HG02623 (cell line): ENCODE results near the gene HSPB7.
"Not testable (repeated sequence)": the region's sequence is repeated elsewhere in the genome, so short reads cannot be mapped to it uniquely, and the experiment has no call there.

Source experiments
- ATAC-seq: cut with Tn5 transposase; IDR thresholded peaks from one replicate; pipeline ENCODE4 v1.9.1; 2021; ENCODE audit warnings: moderate library complexity; ENCODE audit not compliant: unreplicated experiment

Gene HSPB7

DNA sequence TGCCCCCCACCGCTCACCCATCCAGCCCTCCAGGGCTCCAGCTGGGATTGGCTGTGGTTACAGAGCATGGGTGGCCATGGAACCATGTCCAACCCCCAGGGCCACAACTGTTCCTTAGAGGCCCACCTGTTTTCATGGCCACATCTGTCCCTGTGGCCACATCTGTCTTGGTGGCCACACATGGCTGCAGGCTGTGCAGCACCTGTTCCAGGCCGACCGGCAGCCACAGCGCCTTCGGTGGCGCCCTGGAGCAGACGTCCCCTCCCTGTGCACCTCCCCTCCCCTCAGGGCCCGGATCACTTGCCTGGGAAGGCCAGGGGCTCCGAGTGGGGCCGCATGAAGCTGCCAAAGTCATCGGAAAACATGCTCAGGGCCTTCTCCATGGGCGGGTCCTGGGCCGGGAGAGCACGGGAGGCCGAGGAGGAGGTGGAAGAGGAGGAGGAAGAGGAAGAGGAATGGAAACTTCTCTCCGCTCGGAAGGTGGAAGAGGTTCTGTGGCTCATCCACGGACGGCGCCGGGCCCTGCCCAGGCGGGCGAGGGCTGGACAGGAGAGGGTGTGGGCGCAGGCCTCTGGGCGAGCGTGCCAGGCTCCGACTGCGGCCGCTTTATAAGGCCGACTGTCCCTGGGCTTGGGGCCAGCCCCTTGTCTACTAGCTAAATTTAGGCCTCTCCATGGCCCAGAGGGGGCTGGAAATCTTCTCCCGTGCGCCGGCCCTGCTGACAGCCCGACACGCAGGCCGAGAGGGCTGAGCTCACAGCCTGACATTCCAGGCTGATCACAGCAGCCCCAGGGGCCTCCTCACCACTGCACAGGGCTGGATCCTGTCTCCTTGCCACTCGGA lies at the start of gene HSPB7:
Gene HSPB7 (minus strand): TSS at position 583 of the 843 bp plus-strand sequence. CDS start 80 bp downstream, at position 503.
- no peak for ATAC-seq

DNA sequence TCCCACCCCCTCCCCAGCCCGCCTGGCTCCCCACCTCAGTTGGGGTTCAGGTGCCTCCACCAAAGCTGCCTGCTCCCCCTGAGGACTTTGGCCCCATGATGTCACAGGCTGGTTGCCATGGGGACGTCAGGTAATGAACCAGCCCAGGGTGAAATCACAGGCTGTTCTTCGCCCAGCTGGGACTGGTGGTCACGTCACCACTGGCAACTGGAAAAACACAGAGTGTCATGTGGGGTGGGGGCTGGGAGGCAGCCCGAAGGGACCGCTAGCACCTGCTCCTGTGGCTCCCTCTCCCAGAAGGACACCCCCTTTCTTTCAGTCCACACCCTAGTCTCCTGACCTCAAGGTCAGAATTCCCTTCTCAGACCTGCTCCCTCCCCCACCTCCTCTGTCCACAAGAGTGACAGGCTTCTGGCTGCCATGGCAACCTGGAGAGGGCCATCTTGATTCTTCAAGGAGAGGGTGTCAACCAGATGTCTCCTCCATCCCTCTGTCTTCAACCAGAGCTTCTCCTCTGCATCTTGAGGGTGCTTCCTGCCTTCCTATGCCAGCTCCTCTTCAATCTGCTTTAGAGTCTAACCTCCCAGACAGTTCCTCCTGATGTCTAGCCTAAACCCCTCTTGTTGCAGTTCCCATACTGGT lies 49.4 kb upstream of the HSPB7 start:
- no peak for ATAC-seq

DNA sequence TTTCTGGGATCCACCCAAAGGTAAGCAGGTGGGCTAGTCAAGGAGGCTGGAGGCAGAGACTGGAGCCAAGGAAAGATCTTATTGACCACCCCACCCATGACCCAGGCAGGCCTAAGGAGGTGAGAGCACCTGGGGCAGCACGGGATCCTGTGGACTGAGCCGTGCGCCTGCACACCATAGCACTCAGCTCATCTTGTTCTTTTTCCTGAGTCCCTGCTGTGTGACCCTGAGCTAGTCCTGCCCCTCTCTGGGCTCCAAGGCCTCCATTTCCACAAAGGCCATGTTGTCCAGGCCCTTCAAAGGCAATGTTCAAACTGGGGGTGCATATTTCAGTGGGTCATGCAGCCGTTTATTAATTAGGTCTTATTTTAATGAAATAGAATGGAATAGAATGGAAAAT lies 48.4 kb upstream of the HSPB7 start:
- no peak for ATAC-seq

DNA sequence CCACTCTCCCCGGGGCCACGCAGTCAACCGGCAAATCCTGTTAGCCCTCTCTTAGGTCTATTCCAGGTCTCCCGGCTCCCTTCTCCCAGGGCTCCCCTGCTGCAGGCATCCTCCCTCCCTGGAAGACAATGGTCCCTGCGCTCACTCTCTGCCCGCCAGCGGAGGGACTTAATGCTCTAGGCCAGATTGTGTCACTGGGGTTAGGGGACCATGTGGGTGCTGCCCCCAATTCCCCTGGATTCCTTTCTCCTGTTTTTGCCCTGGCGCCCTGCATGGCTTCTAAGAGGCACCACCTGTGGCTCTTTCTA lies 47.4 kb upstream of the HSPB7 start:
- ATAC-seq: no peak

DNA sequence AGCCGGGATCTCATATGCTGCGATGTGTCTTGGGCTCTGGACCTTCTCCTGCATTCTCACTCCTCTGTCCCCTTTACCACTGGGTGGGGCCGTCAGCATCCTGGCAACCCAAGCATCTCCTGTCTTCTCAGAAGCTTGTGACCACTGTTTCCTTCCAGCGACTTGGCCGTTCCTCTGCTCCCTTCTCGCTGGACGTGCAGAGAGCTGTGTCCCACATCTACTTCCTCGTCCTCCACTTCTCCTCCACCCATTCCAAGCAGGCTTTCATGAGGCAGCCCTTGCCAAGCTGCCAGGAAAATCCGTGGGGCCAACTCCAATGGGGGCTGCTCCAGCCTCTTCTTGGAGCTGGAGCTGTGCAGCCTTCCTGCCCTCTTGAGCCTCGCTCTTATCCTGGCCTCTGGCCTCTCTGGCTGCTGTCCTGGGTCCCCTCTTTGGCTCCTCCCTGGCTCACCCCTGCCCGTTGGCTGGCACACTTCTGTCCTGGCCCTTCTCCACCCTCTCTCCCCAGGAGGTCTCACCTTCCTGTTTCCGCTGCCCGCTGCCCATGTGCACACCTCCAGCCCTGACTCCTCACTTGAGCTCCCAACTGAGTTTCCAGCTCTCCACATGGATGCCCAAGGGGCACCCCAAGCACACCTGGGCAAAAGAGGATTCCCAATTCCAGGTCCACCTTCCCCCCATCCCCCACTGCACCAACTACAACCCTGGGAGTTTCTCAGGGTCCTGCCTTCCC lies 46.9 kb upstream of the HSPB7 start:
- ATAC-seq: no peak

DNA sequence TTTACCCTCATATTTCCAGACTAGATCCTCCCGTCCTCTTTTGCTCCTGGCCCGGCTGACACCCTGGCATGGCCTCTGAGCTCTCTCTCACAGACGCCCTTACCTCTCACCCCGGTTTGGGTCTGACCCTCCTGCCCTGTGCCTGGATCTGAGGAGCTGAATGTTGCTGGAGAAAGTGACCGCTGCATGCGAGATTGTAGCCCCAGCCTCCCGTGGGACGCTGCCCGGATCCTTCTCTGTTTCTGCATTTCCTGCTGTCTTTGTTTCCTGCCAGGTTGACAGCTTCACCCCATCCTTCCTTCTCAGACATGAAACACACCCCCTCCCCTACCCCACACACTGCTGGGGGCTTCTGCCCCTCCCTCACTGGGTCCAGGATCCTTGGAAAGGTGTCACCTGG lies 46.1 kb upstream of the HSPB7 start:
- ATAC-seq: no peak

DNA sequence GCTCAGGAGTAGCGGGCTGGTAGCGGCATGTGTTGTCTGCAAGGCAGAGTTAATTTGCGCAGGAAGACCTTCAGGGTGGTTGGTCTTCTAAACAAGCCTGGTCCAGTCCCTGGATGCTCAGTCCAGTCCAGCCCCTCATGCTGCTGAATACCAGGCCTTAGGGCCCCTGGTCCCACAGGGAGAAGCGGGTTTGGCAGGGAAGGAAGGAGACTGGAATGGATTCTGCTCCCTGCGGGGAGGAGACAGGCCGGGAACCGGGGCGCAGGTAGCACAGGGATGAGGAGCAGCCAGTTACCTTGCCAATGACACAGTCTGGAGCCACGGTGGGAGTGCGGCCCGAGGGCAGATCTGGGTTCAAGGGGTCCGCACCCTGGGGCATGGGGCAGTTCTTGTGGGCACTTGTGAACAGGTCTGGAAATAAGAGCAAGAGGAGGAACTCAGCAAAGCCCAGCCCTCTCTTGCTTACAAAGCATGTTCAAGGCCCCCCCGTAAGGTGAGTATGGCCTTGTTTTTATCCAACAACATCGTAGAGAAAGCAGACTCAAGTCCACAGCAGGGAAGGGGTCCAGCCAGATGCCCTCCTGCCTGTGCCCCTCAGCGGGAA lies 45.5 kb upstream of the HSPB7 start:
- no peak for ATAC-seq

DNA sequence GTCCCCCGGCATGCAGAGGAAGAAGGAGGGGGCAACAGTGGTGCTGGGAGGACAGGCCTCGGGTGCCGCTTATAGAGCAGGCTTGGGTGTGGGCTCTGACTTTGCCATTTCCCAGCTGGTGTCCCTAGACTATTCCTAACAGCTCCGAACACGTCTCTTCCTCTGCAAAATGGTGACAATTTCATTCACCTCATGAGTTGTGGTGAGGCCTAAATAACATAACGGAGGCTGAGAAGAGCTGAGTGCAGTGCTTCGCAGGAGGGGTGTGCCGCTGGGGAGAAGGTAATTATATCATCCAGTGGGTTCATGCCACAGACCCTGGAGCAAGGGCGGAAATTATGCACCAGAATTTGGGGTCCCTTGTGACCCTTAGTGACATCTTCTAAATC lies 44.8 kb upstream of the HSPB7 start:
- not testable (repeated sequence) for ATAC-seq

DNA sequence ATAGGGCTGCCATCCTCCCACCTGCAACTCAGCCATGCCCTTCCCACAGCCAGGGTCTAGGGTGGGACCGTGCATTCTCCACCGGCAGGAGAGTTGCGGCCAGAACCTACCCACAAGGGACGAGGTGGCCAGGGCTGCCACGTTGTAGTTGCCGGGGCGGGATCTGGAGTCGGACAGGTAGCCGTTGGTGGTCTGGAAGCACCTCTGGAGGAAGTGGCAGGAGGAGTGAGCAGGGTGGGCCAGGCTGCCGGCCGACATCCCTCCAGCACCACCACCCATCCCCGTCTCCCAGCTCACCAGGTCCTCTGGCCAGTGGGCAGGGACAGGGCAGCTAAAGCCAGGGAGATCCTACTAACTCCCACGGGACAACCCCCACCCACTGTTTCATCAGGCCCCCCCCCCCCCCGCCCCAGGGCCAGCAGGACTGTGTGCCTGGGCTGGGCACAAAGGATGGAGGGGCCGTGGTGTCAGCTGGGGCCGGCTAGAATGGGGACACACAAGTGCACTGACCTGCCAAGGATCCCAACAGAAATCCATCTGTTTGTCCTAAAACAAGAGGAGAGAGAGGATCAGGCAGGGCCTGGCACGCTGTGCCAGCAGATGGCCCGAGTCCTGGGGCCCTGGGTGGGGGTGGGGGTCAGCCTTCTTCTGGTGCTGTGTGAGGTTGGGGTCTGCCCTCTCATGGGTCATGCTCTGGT lies 44.3 kb upstream of the HSPB7 start:
- not testable (repeated sequence) for ATAC-seq

DNA sequence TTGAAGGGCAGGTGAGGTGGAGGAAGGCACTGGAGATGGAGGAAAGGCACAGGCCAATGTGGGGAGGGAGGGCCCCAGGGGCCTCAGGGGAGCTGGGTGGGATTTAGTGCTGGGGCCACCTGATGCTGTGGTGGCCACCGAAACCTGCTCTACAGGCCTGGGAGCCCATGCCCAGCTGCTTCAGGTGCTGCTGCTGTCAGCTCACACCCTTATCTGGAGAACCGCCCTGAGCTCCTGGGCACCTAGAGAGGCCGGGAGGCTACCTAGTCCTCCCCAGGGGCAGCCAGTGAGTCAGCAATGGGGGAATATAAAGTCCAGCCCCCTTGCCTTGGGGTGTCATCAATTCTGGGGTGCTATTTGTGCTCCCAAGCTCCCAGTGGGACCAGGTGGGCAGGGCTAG lies 43.4 kb upstream of the HSPB7 start:
- ATAC-seq: no peak

DNA sequence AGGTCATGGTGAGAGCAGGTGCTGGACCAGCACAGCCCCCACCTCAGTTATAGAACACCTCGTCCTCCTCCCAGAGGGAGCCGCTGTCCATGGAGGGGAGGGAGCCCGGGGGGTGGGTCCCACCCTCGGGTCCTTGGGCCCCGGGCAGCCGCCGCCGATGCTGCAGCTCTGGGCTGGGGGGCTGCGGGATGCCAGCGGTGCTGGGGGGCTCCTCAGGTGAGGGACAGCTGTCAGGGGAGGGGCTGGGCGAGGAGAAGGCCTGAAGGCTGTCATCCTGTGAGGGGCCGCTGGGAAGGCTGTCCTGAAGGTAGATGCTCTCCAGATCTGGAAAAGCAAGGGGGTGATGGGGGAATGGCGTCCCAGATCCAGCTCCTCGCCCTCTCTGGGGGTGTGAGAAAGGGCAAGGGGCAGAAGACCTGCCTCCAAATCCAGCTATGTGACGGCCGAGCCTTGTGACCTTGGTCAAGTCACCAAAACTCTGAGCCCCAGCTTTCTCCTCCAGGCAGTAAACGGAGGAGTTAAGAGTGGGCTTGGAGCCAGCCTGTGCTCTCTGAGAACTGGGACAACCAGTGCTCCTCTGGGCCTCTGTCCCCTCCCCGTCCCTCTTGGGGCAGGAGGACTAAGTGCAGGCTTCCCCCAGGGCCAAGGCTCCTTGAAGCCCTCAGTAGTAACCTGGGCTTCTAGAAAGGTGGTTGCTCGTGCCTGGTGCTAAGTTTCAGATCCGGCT lies 40.7 kb upstream of the HSPB7 start:
- not testable (repeated sequence) for ATAC-seq

DNA sequence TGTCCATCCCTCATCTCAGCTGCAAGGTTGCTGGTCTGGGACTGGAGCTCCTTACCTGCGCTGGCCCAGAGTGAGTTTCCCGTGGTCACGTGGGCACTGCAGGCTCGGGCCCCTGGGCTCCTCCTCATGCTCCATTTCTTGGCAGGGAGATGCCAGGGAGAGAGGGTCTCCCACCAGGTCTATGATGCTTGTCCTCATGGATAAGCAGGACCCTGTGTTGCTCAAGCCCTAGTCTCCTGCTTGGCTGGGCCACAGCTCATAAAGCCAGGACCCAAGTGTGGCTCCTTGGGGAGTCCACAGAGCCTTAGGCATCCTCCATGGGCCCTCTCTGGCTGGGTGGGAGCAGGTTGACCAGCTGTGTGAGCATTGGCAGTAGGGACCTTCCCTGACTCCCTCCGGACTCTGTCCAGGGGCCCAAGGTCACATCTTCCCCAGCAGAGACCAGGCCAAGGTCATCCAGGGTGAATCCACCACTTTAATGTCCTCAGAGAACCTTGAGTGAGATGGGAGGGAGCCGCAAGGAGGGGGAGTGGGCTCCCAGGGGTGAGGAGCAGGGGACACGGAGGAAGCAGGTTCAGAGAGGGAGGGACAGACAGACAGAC lies 39.6 kb upstream of the HSPB7 start:
- ATAC-seq: not testable (repeated sequence)

DNA sequence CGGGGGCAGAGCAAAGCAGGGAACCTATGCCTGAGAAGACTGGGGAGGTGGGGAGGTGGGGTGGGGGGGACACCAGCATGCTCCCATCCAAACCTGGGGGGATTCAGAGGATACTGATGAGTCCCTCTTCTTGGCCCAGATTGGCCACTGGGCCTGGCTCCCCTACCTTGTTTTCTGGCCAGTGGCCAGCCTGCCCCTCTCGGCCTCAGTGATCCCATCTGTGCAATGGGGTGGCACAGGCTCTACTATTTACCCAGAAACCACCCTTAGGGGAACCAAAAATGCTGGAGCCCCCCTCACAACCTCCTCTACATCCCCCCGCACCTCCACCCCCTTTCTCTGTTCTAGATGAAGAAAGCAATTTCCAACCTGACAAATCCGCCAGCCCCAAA lies 38.7 kb upstream of the HSPB7 start:
- not testable (repeated sequence) for ATAC-seq

DNA sequence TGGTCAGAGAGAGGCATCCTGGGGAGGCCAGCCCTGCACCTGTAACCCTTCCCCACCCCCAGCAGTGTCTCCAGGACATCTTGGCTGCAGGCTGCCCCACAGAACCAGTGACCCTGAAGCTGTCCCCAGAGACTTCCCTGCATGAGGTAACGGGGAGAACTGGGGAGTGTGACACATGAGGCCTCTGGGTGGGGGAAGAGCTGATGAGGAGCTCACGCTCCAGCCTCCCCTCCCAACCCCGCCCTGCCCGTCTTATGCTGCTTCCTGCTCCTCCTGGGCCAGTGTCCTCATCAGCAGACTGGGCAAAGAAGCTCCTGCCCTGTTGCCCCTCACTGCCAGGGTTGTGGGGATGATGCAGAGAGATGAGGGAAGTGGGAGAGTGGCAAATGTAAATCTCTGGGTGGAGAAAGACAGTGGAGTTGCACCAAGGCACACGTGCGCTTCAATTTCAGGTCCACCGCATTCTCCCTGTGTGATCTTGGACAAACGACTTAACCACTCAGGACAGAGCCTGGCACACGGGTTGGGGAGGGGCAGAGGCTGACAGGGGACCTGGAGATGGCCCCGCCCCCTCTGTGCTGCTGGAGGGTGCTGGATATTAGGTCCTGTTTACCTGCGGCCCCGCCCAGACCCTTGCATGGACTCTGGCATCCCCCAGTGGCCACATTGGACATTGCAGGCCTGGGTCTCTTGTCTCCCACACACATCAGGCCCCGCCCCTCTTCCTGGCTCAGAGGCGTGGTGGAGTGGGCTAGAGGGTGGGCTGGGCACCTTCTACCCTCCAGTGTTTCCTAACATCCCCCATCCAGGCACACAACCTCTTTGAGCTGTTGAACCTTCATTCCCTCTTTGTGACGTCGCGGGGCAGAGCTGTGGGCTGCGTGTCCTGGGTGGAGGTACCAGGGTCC lies 38.0 kb upstream of the HSPB7 start:
- ATAC-seq: no peak

DNA sequence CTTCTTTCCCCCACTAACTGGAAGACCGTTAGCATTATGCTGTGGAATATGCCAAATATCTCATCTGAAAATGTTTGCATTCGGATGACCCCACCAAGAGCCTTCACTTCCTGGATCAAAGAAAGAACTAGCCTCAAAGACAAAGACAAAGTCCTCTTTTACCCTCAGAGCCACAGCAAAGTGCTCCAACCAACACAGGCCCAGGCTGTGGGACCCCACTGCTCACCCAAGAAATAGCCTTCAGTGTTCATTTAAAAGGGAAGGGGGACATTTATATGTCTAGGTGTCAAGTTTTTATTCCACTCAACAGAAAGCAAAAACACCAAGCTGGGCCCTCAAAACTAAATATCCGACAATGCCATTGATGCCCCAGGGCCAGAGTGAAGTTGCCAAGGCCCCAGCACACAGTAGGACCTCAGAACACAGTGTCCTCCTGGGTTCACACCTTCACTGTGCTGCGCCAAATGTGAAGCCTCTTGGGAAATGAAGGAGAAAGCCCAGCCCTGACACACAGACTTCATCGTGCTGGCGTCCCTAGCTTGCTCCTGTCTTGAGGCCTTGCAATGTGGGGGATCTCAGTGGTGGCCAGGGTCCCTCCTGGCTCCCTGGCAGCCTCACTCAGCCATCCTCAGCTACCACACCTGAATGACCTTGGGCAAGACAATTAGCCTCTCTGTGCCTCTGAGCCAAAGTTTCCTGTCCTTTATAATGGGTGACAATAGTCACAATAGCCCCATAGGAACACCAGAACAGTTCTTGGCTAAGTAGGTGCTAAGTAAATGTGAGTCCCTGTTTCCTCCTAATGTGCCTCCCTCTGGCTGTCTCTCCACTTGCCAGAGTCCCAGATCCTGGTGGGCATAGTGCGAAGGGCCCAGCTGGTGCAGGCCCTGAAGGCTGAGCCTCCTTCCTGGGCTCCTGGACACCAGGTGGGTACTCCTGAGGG lies 37.0 kb upstream of the HSPB7 start:
- ATAC-seq: no peak

DNA sequence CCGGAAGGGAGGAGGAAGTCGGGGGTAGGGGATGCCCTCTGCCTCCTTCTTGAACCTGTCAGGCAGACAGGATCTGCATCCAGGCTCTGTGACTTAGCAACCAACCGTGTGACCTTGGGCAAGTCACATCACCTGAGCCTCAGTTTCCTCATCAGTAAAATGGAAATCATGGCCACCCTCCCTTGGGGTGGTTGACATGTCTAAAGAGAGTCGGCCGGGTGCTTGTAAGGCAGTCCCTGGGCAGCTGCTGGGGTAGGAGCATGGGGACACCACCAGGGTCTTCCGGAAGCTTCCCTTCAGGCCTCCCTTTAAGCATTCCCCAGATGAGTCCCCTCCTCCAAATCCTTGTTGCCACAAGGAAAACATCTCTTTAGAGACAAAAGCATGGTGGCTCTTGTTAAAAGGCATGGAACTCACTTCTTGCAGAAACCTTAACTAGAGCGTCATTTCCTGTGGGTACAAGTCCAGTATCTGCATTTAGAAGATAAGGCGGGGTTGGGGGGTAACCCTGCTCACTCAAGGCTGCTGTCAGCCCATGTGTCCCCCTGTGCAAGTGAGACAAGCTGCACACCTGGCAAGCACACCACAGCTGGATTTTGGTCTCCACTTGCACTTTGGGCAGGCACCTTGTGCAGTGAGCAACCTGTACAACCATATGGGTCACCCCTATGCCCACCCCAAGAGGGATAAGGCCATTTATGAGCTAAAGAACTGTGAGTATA lies 36.1 kb upstream of the HSPB7 start:
- ATAC-seq: no peak

DNA sequence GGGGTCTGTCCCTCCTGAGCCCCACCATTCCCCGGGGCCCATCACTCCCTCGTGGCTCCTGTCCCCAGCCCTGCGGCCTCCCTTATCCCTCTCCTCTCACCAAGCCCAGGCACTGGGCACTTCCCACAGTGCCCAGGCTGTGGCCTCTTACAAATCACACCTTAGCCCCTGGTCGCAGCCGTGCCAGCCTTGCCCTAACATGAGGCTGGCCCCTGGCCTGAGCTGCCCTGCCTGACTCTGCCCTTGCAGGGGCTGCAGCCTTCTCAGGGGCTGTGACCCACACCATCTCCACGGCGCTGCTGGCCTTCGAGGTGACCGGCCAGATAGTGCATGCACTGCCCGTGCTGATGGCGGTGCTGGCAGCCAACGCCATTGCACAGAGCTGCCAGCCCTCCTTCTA lies 34.1 kb upstream of the HSPB7 start:
- ATAC-seq: not testable (repeated sequence)
